IMR-90 (cell line): ENCODE measurements around the gene DDX10. TPM values are rescaled to one million over a fixed set of nuclear protein-coding genes. Genes with fewer than 3 reads are reported as not detected.

Experiments
- ATAC-seq: fragments of 200-7000 bp; cut with Tn5 transposase; 2 replicates; pipeline ENCODE4 v1.9.1; 2020; ENCODE audit warnings: low read depth, mild to moderate bottlenecking, moderate library complexity
- BruUV-seq: library from RNA; stranded (reverse); fragments of 400-500 nt; replicated peaks from 2 replicates; lab custom pipeline; 2021; lab: Mats Ljungman, UMichigan
- CTCF ChIA-PET: fragments of 300-600 bp; formaldehyde crosslinking; extraction: SDS; loops from one replicate; lab custom pipeline; 2021; ENCODE audit warnings: antibody characterized with exemption; lab: Yijun Ruan, JAX
- POLR2A ChIA-PET: fragments of 300-600 bp; sonication (Branson Sonifier 250); formaldehyde crosslinking; loops from one replicate; lab custom pipeline; 2022; ENCODE audit warnings: antibody characterized with exemption; ENCODE audit not compliant: unreplicated experiment; lab: Charles Lee
- DNase-seq: peaks from one replicate; pipeline ENCODE4 v3.0.0; 2013
- H2AFZ ChIP-seq: replicated peaks from 2 replicates; pipeline ENCODE3; 2013; ENCODE audit warnings: low read length, mild to moderate bottlenecking; ENCODE audit not compliant: poor library complexity
- H2AK5ac ChIP-seq: 2 replicates; pipeline ENCODE4 v1.6.1; 2013; ENCODE audit warnings: low read depth, low read length, inconsistent platforms
- H2AK9ac ChIP-seq: replicated peaks from 2 replicates; pipeline ENCODE3; 2013; ENCODE audit warnings: mild to moderate bottlenecking, low read depth, low read length, moderate library complexity; ENCODE audit not compliant: poor library complexity
- H2BK120ac ChIP-seq: 2 replicates; pipeline ENCODE4 v1.6.1; 2013; ENCODE audit warnings: low read depth, low read length, inconsistent platforms
- H2BK15ac ChIP-seq: 3 replicates; pipeline ENCODE4 v1.6.1; 2013; ENCODE audit warnings: low read depth, low read length, inconsistent platforms
- H2BK20ac ChIP-seq: 2 replicates; pipeline ENCODE4 v1.6.1; 2013; ENCODE audit warnings: low read depth, mild to moderate bottlenecking, inconsistent platforms, low read length, moderate library complexity
- H2BK5ac ChIP-seq: 2 replicates; pipeline ENCODE4 v1.6.1; 2013; ENCODE audit warnings: mild to moderate bottlenecking, low read depth, low read length, inconsistent platforms; ENCODE audit not compliant: poor library complexity, severe bottlenecking
- H3K14ac ChIP-seq: replicated peaks from 2 replicates; pipeline ENCODE4 v1.6.1; 2013; ENCODE audit warnings: low read depth, low read length, inconsistent platforms
- H3K18ac ChIP-seq: 2 replicates; pipeline ENCODE4 v1.6.1; 2013; ENCODE audit warnings: low read depth, low read length, control low read depth
- H3K23ac ChIP-seq: 2 replicates; pipeline ENCODE4 v1.6.1; 2013; ENCODE audit warnings: low read depth, low read length, inconsistent platforms
- H3K27ac ChIP-seq: 2 replicates; pipeline ENCODE4 v1.5.1; 2013; ENCODE audit warnings: mild to moderate bottlenecking, control low read depth, low read length; ENCODE audit not compliant: insufficient read depth
- H3K27me3 ChIP-seq: 2 replicates; pipeline ENCODE4 v1.6.1; 2013; ENCODE audit warnings: low read length; ENCODE audit not compliant: control insufficient read depth, insufficient read depth
- H3K36me3 ChIP-seq: 2 replicates; pipeline ENCODE4 v1.6.1; 2013; ENCODE audit warnings: low read length, mixed read lengths; ENCODE audit not compliant: control insufficient read depth, insufficient read depth
- H3K4ac ChIP-seq: 2 replicates; pipeline ENCODE4 v1.6.1; 2013; ENCODE audit warnings: low read depth, low read length, inconsistent platforms
- H3K4me1 ChIP-seq: 2 replicates; pipeline ENCODE4 v1.6.1; 2013; ENCODE audit warnings: low read length, mixed read lengths; ENCODE audit not compliant: control insufficient read depth, insufficient read depth
- H3K4me2 ChIP-seq: 2 replicates; pipeline ENCODE4 v1.6.1; 2013; ENCODE audit warnings: low read depth, mild to moderate bottlenecking, control low read depth, low read length, moderate library complexity
- H3K4me3 ChIP-seq: 2 replicates; pipeline ENCODE4 v1.5.1; 2013; ENCODE audit warnings: low read depth, mild to moderate bottlenecking, control low read depth, low read length, moderate library complexity; ENCODE audit not compliant: insufficient read depth
- H3K56ac ChIP-seq: 2 replicates; pipeline ENCODE4 v1.6.1; 2013; ENCODE audit warnings: low read length, inconsistent platforms; ENCODE audit not compliant: insufficient read depth; ENCODE audit errors: extremely low read depth
- H3K79me1 ChIP-seq, 2 experiments: 2 replicates each; pipeline ENCODE4 v1.6.1; 2013; ENCODE audit warnings: low read length in 2 of 2, inconsistent platforms in 1 of 2, low read depth in 1 of 2
- H3K9ac ChIP-seq: 2 replicates; pipeline ENCODE4 v1.6.1; 2013; ENCODE audit warnings: low read depth, low read length, control low read depth
- H3K9me1 ChIP-seq: 2 replicates; pipeline ENCODE4 v1.6.1; 2013; ENCODE audit warnings: low read length, inconsistent platforms; ENCODE audit not compliant: insufficient read depth
- H3K9me3 ChIP-seq: 2 replicates; pipeline ENCODE4 v1.6.1; 2013; ENCODE audit warnings: low read length; ENCODE audit not compliant: control insufficient read depth, insufficient read depth
- H4K20me1 ChIP-seq: 2 replicates; pipeline ENCODE4 v1.6.1; 2013; ENCODE audit warnings: low read length, inconsistent platforms; ENCODE audit not compliant: insufficient read depth
- H4K5ac ChIP-seq: 2 replicates; pipeline ENCODE4 v1.6.1; 2013; ENCODE audit warnings: mild to moderate bottlenecking, low read depth, low read length, control low read depth
- H4K8ac ChIP-seq, 2 experiments: 2 replicates each; pipeline ENCODE4 v1.6.1; 2013; ENCODE audit warnings: low read depth in 2 of 2, low read length in 2 of 2, control low read depth in 1 of 2, inconsistent platforms in 1 of 2
- H4K91ac ChIP-seq: 2 replicates; pipeline ENCODE4 v1.6.1; 2013; ENCODE audit warnings: low read depth, low read length, inconsistent platforms; ENCODE audit not compliant: insufficient read depth
- BHLHE40 ChIP-seq: fragments of 150-350 bp; IDR thresholded peaks from 2 replicates; pipeline ENCODE4 v1.6.1; 2016; ENCODE audit warnings: mild to moderate bottlenecking, low read depth, low read length
- CEBPB ChIP-seq: IDR thresholded peaks from 2 replicates; pipeline ENCODE4 v1.6.1; 2012; ENCODE audit warnings: low read depth, low read length, improper control_type of control experiment
- CHD1 ChIP-seq: IDR thresholded peaks from 2 replicates; pipeline ENCODE4 v1.6.1; 2012; ENCODE audit warnings: low read depth, low read length, improper control_type of control experiment
- CTCF ChIP-seq: conservative IDR thresholded peaks from 2 replicates; pipeline ENCODE4 v1.5.1; 2012; ENCODE audit warnings: mild to moderate bottlenecking, low read depth, low read length, improper control_type of control experiment
- ELK1 ChIP-seq: fragments of 150-350 bp; IDR thresholded peaks from 2 replicates; pipeline ENCODE4 v1.6.1; 2016; ENCODE audit warnings: low read depth, mild to moderate bottlenecking, low read length, moderate library complexity, borderline replicate concordance
- FOS ChIP-seq: fragments of 150-350 bp; IDR thresholded peaks from 2 replicates; pipeline ENCODE4 v1.6.1; 2016; ENCODE audit warnings: low read depth, low read length
- MAZ ChIP-seq: IDR thresholded peaks from 2 replicates; pipeline ENCODE4 v1.6.1; 2012; ENCODE audit warnings: low read depth, mild to moderate bottlenecking, low read length, improper control_type of control experiment, moderate library complexity, borderline replicate concordance
- MXI1 ChIP-seq: IDR thresholded peaks from 2 replicates; pipeline ENCODE4 v1.6.1; 2012; ENCODE audit warnings: low read depth, mild to moderate bottlenecking, low read length, moderate library complexity, borderline replicate concordance
- NFE2L2 ChIP-seq: fragments of 150-350 bp; IDR thresholded peaks from 2 replicates; pipeline ENCODE4 v1.6.1; 2016; ENCODE audit warnings: low read depth, mild to moderate bottlenecking, low read length
- POLR2A ChIP-seq: IDR thresholded peaks from 2 replicates; pipeline ENCODE4 v1.6.1; 2012; ENCODE audit warnings: mild to moderate bottlenecking, low read depth, low read length
- RAD21 ChIP-seq: IDR thresholded peaks from 2 replicates; pipeline ENCODE4 v1.6.1; 2012; ENCODE audit warnings: low read length, improper control_type of control experiment
- RCOR1 ChIP-seq: IDR thresholded peaks from 2 replicates; pipeline ENCODE4 v1.6.1; 2012; ENCODE audit warnings: mild to moderate bottlenecking, low read length, improper control_type of control experiment; ENCODE audit not compliant: insufficient replicate concordance
- RFX5 ChIP-seq: IDR thresholded peaks from 2 replicates; pipeline ENCODE4 v1.8.0; 2012; ENCODE audit warnings: low read depth, mild to moderate bottlenecking, low read length, moderate library complexity
- SMC3 ChIP-seq: fragments of 150-350 bp; IDR thresholded peaks from 2 replicates; pipeline ENCODE4 v1.6.1; 2016; ENCODE audit warnings: low read depth, mild to moderate bottlenecking, antibody characterized with exemption, low read length, moderate library complexity
- USF2 ChIP-seq: fragments of 150-350 bp; IDR thresholded peaks from 2 replicates; pipeline ENCODE4 v1.6.1; 2017; ENCODE audit warnings: mild to moderate bottlenecking, antibody characterized with exemption, low read length, low read depth
- WGBS, 2 experiments: methylation state at CpG; one replicate each; pipeline versions ENCODE4 v1.1.5 to v1.1.7; 2013; ENCODE audit warnings: missing lambda C conversion rate in 2 of 2; ENCODE audit not compliant: insufficient read length in 1 of 2; ENCODE audit errors: extremely low coverage in 2 of 2; 5-methylcytosine and 5-hydroxymethylcytosine counted together
- dilution Hi-C: fragments of 300-500 bp; cut with HindIII; formaldehyde crosslinking; loops from one replicate; pipeline ENCODE4 v1.14.3; 2018; ENCODE audit warnings: low sequenced_read_pairs; ENCODE audit not compliant: unreplicated experiment
- in situ Hi-C: fragments of 300-500 bp; cut with MboI; formaldehyde crosslinking; loops from 3 replicates; pipeline ENCODE4 v1.14.3; 2019; ENCODE audit warnings: low sequenced_read_pairs, inconsistent platforms, mixed read lengths
- intact Hi-C: fragments of 100-400 bp; cut with micrococcal nuclease; formaldehyde crosslinking; loops from 2 replicates; pipeline ENCODE4 v1.10.0; 2022
- polyA plus RNA-seq, 3 experiments: library from polyadenylated mRNA; depleted of rRNA; stranded (reverse); fragments of >200 nt; gene quantifications; 2 replicates each; pipeline ENCODE4 v1.2.3, GENCODE V29; 2012; ENCODE audit warnings: low replicate concordance in 1 of 3
- total RNA-seq: library from RNA; depleted of rRNA; stranded (reverse); fragments of >200 nt; gene quantifications from 2 replicates; pipeline ENCODE4 v1.2.3, GENCODE V29; 2012

Gene DDX10
- total and polyA plus RNA-seq, 2 of the 4 experiments (the other 2 are of a cell fraction), result 20.0 to 31.9 TPM

- no peak overlapping the region for H2BK15ac ChIP-seq
- H4K5ac ChIP-seq, result no peak overlapping the region
- no peaks in the 10 kb centered on the region for H3K36me3 ChIP-seq
- H3K9me3 ChIP-seq, result no peaks in the 10 kb centered on the region
- no peak overlapping the region for H2BK20ac ChIP-seq
- no peak overlapping the region for H2BK5ac ChIP-seq
- no peak overlapping the region for H3K9ac ChIP-seq
- H2AK9ac ChIP-seq, result no peak overlapping the region
- no peak overlapping the region for H3K23ac ChIP-seq
- H3K4me2 ChIP-seq, result no peak overlapping the region
- no peak overlapping the region for H2AFZ ChIP-seq
- no peak overlapping the region for H3K18ac ChIP-seq
- no TSS peak for BruUV-seq
- no peaks in the 10 kb centered on the region for H3K27me3 ChIP-seq
- no peak overlapping the region for H3K27ac ChIP-seq
- H3K4me3 ChIP-seq, result no peak overlapping the region
- H4K8ac ChIP-seq, result no peak overlapping the region; a peak in 1 of 4 replicates
- peaks cover 7% of the 10 kb centered on the region; the same call in 1 of the 2 replicates for H3K9me1 ChIP-seq
- no peak overlapping the region for H4K91ac ChIP-seq
- H2BK120ac ChIP-seq, result no peak overlapping the region
- H3K4me1 ChIP-seq, result peaks cover 3% of the 10 kb centered on the region; the same call in 1 of the 2 replicates
- POLR2A ChIA-PET, result no interaction called here
- no peak overlapping the region for H2AK5ac ChIP-seq
- no peak overlapping the region for H3K56ac ChIP-seq
- ATAC-seq (no peak), DNase-seq (no peak)
- no peak overlapping the region for H3K14ac ChIP-seq
- in situ Hi-C loops (no loop called here), intact Hi-C loops (no loop called here), dilution Hi-C loops (no loop called here)
- no CpG with 5 or more reads among the region's 5 CpGs for WGBS, 2 experiments
- H3K79me1 ChIP-seq, result peaks cover 8 to 37% of the 10 kb centered on the region in 2 experiments; a peak in 3 of 4 replicates
- no peak overlapping the region for H3K4ac ChIP-seq
- no peaks in the 10 kb centered on the region for H4K20me1 ChIP-seq
- CTCF ChIA-PET, result no interaction called here
- TF ChIP-seq CHD1 (no peak), MXI1 (no peak), RFX5 (no peak), BHLHE40 (no peak), USF2 (no peak), RCOR1 (no peak), NFE2L2 (no peak), POLR2A (no peak), MAZ (no peak), SMC3 (no peak), CEBPB (no peak), RAD21 (no peak), FOS (no peak), CTCF (no peak), ELK1 (no peak)
These were observed 125.8 kb downstream of the DDX10 start for GRCh38 chr11:108790501-108791299.
